Measurements from ENCODE around the gene ZSCAN21.

The ZSCAN21 gene

DNA sequence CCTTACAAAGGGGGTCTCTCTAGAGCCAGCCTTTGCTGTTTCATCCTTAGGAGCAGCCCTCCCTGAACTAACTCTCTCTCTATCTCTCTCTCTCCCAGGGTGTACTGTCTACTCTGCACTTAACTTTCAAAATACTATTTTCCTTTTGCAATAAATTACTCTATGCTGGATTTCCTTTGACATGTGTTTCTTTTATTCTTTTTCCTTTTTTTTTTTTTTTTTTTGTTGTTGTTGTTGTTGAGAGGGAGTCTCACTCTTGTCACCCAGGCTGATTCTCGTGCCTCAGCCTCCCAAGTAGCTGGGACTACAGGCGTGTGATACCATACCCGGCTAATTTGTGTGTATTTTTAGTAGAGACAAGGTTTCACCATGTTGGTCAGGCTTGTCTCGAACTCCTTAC is 33.4 kb downstream of the ZSCAN21 start:
- ChIA-PET CTCF (interaction anchor here (0.7 to 8.4 kb wide), 12 partner anchors 8 to 166 kb away, joined by 3 to 105 read pairs (median 4); partner anchors contain the start of genes MCM7 and ZSCAN21), POLR2A (no interaction called here)
- H3K4me3 ChIP-seq (ENCODE audit: low read depth, low read length), result no peak overlapping the region
- no peak for DNase-seq (ENCODE audit: low read depth, low spot score)
- TF ChIP-seq, protein P1, sequence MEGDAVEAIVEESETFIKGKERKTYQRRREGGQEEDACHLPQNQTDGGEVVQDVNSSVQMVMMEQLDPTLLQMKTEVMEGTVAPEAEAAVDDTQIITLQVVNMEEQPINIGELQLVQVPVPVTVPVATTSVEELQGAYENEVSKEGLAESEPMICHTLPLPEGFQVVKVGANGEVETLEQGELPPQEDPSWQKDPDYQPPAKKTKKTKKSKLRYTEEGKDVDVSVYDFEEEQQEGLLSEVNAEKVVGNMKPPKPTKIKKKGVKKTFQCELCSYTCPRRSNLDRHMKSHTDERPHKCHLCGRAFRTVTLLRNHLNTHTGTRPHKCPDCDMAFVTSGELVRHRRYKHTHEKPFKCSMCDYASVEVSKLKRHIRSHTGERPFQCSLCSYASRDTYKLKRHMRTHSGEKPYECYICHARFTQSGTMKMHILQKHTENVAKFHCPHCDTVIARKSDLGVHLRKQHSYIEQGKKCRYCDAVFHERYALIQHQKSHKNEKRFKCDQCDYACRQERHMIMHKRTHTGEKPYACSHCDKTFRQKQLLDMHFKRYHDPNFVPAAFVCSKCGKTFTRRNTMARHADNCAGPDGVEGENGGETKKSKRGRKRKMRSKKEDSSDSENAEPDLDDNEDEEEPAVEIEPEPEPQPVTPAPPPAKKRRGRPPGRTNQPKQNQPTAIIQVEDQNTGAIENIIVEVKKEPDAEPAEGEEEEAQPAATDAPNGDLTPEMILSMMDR (IDR thresholded peaks at IDR 0.05; ENCODE audit: insufficient read depth, low read length, missing control alignments), result no peak

DNA sequence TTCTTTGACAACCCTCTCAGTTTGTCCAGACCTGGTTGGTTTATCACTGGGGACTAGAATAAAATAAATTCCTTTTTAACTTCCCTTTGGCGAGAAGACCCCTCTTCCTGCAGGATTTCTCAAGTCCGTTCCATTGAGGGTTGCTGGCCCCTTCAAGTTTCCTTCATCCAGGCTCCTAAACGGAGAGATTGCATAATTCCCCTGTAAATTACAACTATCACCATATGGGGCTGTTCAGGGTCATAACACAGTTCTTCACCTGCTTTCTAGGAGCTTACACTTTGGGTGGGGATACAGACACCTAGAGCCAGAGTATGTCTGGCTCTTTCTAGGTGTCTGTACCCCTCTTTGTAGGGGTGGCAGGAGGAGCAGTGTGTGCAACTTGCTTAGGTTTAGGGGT is 35.9 kb downstream of the ZSCAN21 start:
- ChIA-PET CTCF (interaction anchor here (1.1 to 8.4 kb wide), 3 partner anchors 15 to 106 kb away, joined by 4 to 105 read pairs (median 6); no protein-coding TSS in a partner anchor), POLR2A (no interaction called here)
- no peak overlapping the region for H3K4me3 ChIP-seq (ENCODE audit: low read depth, low read length)
- TF ChIP-seq, protein P1 (IDR thresholded peaks at IDR 0.05; ENCODE audit: insufficient read depth, low read length, missing control alignments), result no peak
- no peak for DNase-seq (ENCODE audit: low read depth, low spot score)

DNA sequence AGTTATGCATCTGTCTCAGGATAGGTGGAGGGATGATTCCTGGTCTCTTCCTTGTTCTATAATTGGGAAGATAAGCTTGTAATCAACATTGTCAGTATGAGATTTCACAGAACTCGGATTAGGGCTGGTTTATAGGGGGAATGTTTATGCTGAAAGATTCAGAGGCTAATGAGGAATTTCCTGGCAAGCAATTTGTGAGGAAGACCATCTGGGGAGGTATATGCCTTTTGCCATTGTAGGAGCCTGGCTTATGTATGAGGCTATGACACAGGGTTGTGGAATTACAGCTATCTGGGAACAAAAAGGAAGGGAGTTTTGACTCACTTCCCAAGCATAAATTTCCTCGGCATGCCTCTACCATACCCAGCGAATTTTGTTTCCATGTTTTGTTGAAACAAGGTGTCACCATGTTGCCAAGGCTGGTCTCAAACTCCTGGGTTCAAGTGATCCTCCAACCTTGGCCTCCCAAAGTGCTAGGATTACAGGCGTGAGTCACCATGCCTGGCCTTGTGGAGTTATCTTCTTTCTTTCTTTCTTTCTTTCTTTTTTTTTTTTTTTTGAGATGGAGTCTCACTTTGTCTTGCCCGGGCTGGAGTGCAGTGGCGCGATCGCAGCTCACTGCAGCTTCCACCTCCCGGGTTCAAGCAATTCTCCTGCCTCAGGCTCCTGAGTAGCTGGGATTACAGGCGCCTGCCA is 37.6 kb downstream of the ZSCAN21 start:
- ChIA-PET POLR2A (interaction anchor here (0.6 to 1.5 kb wide), 2 partner anchors 14 to 342 kb away, joined by 4 to 10 read pairs; partner anchors contain the start of genes AP4M1, MCM7 and MEPCE), CTCF (interaction anchor here (0.7 to 8.4 kb wide), 3 partner anchors 13 to 94 kb away, joined by 3 to 105 read pairs (median 7); no protein-coding TSS in a partner anchor)
- H3K4me3 ChIP-seq (ENCODE audit: low read depth, low read length), result no peak overlapping the region
- peak; percentile 97 for DNase-seq (ENCODE audit: low read depth, low spot score)
- TF ChIP-seq, protein P1 (IDR thresholded peaks at IDR 0.05; ENCODE audit: insufficient read depth, low read length, missing control alignments), result no peak

GRCh38 chr7:100088095-100088620 is 38.6 kb downstream of the ZSCAN21 start:
- ChIA-PET POLR2A (interaction anchor here (0.6 to 1.2 kb wide), 2 partner anchors 13 to 38 kb away, joined by 3 to 14 read pairs; partner anchors contain the start of genes AP4M1, MCM7 and ZSCAN21), CTCF (interaction anchor here (1.0 to 1.9 kb wide), 2 partner anchors 9 to 12 kb away, joined by 3 to 7 read pairs; no protein-coding TSS in a partner anchor)
- TF ChIP-seq, protein P1 (IDR thresholded peaks at IDR 0.05; ENCODE audit: insufficient read depth, low read length, missing control alignments), result no peak
- peak overlapping the region; percentile 89 for H3K4me3 ChIP-seq (ENCODE audit: low read depth, low read length)
- DNase-seq (ENCODE audit: low read depth, low spot score), result no peak

DNA sequence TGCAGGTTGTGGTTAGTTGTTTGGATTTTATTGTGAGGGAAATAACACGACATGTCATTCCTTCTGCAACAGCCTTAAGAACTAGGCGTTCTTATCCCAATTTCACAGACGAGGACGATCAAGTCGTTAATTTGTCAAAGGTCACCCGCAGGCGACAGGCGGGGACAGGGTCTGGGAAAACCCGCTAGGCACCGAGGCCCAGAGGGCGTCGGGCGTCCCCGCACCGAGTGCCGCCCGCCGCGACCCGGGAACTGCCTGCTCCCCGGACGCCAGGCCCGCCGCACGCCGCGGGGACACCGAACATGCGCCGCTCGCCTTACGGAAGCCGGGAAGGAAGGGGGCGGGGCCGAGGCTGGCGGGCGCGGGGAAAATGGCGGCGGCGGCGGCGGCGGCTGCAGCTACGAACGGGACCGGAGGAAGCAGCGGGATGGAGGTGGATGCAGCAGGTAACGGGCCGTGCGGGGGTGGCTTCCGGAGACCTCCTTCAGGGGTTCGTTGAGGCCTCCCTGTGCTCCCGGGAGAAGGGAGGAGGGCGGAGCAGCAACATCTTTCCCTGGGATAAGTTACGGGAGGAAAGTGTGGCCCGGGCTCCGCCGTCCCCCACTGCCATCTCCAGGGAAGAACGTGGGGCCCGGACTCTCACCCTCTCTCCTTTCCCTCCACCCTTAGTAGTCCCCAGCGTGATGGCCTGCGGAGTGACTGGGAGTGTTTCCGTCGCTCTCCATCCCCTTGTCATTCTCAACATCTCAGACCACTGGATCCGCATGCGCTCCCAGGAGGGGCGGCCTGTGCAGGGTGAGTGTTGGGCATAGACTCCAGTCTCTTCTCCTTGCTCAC is 39.3 kb downstream of the ZSCAN21 start, which contains the start of gene COPS6:
TSS of gene COPS6 (plus strand) at position 349 of the 837 bp plus-strand sequence. CDS start at position 371, 22 bp downstream.
- POLR2A ChIA-PET, result interaction anchor here (0.6 to 2.1 kb wide), 3 partner anchors 12 to 39 kb away, joined by 3 to 14 read pairs (median 11); partner anchors contain the start of genes AP4M1, MCM7 and ZSCAN21

More for the DNA sequence above, 39.3 kb downstream of the ZSCAN21 start, which contains the start of gene COPS6:
- H3K4me3 ChIP-seq (ENCODE audit: low read depth, low read length), result peak within 1 kb of the TSS; percentile 89
- TF ChIP-seq, protein P1 (IDR thresholded peaks at IDR 0.05; ENCODE audit: insufficient read depth, low read length, missing control alignments), result no peak
- CTCF ChIA-PET, result interaction anchor here (1.0 to 1.9 kb wide), 2 partner anchors 9 to 11 kb away, joined by 3 to 7 read pairs; no protein-coding TSS in a partner anchor
- no peak for DNase-seq (ENCODE audit: low read depth, low spot score)

All from AG04449 (cell line).